CD14-positive monocyte (primary cell): ENCODE measurements around the gene RPS6KB2. TPM values are rescaled to one million over a fixed set of nuclear protein-coding genes. Genes with fewer than 3 reads are reported as not detected.
"Not testable (repeated sequence)": the region's sequence is repeated elsewhere in the genome, so short reads cannot be mapped to it uniquely, and the experiment has no call there.

Experiments used
- DNase-seq, 3 donors: peaks; one replicate each; pipeline ENCODE4 v3.0.0-alpha.2; 2011 to 2022
- H2AFZ ChIP-seq: 2 replicates; pipeline ENCODE4 v1.6.0; 2012; ENCODE audit warnings: mild to moderate bottlenecking, low read depth, low read length, inconsistent platforms; ENCODE audit not compliant: insufficient read depth, poor library complexity, severe bottlenecking
- H3K27ac ChIP-seq, 2 donors: 1 replicate in 1 of 2; 2 replicates in 1 of 2; pipeline ENCODE4 v1.5.1; 2012 to 2013; ENCODE audit warnings: low read length in 2 of 2, control low read depth in 1 of 2, inconsistent platforms in 1 of 2, low read depth in 1 of 2, mild to moderate bottlenecking in 1 of 2
- H3K27me3 ChIP-seq, 2 donors: one replicate each; pipeline versions ENCODE4 v1.6.0 to v1.6.1; 2011 to 2013; ENCODE audit warnings: low read length in 2 of 2; ENCODE audit not compliant: control insufficient read depth in 2 of 2, insufficient read depth in 2 of 2
- H3K36me3 ChIP-seq, 2 donors: replicated peaks in 1 of 2; 1 replicate in 1 of 2; 2 replicates in 1 of 2; pipeline versions ENCODE4 v1.5.1 to v1.6.1; 2012 to 2013; ENCODE audit warnings: low read length in 2 of 2, control low read depth in 1 of 2, inconsistent platforms in 1 of 2, mild to moderate bottlenecking in 1 of 2; ENCODE audit not compliant: insufficient read depth in 2 of 2, control insufficient read depth in 1 of 2
- H3K4me1 ChIP-seq, 2 donors: 1 replicate in 1 of 2; 2 replicates in 1 of 2; pipeline versions ENCODE4 v1.5.1 to v1.6.1; 2012 to 2013; ENCODE audit warnings: low read length in 2 of 2, control low read depth in 1 of 2, inconsistent platforms in 1 of 2, mild to moderate bottlenecking in 1 of 2, moderate library complexity in 1 of 2; ENCODE audit not compliant: insufficient read depth in 2 of 2, control insufficient read depth in 1 of 2
- H3K4me2 ChIP-seq: replicated peaks from 2 replicates; pipeline ENCODE3; 2012; ENCODE audit warnings: low read length, moderate library complexity, mild to moderate bottlenecking; ENCODE audit not compliant: poor library complexity, severe bottlenecking; ENCODE audit errors: extremely low read depth
- H3K4me3 ChIP-seq, 3 experiments: fragments of 200-600 bp in 1 of 3; sonication (generic) in 1 of 3; replicated peaks in 1 of 3; 1 replicate in 2 of 3; 2 replicates in 1 of 3; pipeline ENCODE4 v1.5.1; 2011 to 2013; ENCODE audit warnings: low read length in 3 of 3, mild to moderate bottlenecking in 3 of 3, control low read depth in 2 of 3, low read depth in 2 of 3, inconsistent platforms in 1 of 3, moderate library complexity in 1 of 3
- H3K79me2 ChIP-seq: 2 replicates; pipeline ENCODE4 v1.6.0; 2012; ENCODE audit warnings: mild to moderate bottlenecking, control low read depth, inconsistent platforms, low read length, moderate library complexity; ENCODE audit not compliant: insufficient read depth
- H3K9ac ChIP-seq: 2 replicates; pipeline ENCODE4 v1.6.0; 2017; ENCODE audit warnings: low read length, mild to moderate bottlenecking; ENCODE audit not compliant: insufficient read depth, poor library complexity, severe bottlenecking
- H3K9me3 ChIP-seq, 2 donors: replicated peaks in 1 of 2; 1 replicate in 1 of 2; 2 replicates in 1 of 2; pipeline versions ENCODE4 v1.5.1 to v1.6.1; 2012 to 2013; ENCODE audit warnings: low read length in 2 of 2, control low read depth in 1 of 2; ENCODE audit not compliant: control insufficient read depth in 1 of 2, insufficient read depth in 1 of 2
- H4K20me1 ChIP-seq: 2 replicates; pipeline ENCODE4 v1.6.0; 2012; ENCODE audit warnings: mild to moderate bottlenecking, low read length, control low read depth, moderate library complexity; ENCODE audit not compliant: insufficient read depth
- H3K27ac Mint-ChIP-seq, 7 donors: one replicate each; pipeline ENCODE4 v1.8.0; 2020; ENCODE audit warnings: mild to moderate bottlenecking in 7 of 7, mixed read lengths in 7 of 7, moderate library complexity in 6 of 7, inconsistent platforms in 2 of 7
- H3K27me3 Mint-ChIP-seq, 3 donors: one replicate each; pipeline ENCODE4 v1.8.0; 2021 to 2022; ENCODE audit warnings: low read depth in 3 of 3, mild to moderate bottlenecking in 3 of 3, mixed read lengths in 3 of 3, moderate library complexity in 3 of 3, inconsistent platforms in 1 of 3
- H3K36me3 Mint-ChIP-seq, 2 donors: one replicate each; pipeline ENCODE4 v1.8.0; 2020; ENCODE audit warnings: mixed read lengths in 2 of 2, inconsistent platforms in 1 of 2, mild to moderate bottlenecking in 1 of 2
- H3K4me1 Mint-ChIP-seq: one replicate; pipeline ENCODE4 v1.8.0; 2020; ENCODE audit warnings: mild to moderate bottlenecking, mixed read lengths
- H3K4me3 Mint-ChIP-seq, 2 donors: one replicate each; pipeline ENCODE4 v1.8.0; 2020; ENCODE audit warnings: mild to moderate bottlenecking in 2 of 2, mixed read lengths in 2 of 2, moderate library complexity in 1 of 2
- H3K9me3 Mint-ChIP-seq, 7 donors: one replicate each; pipeline ENCODE4 v1.8.0; 2020 to 2022; ENCODE audit warnings: mixed read lengths in 7 of 7, mild to moderate bottlenecking in 6 of 7, moderate library complexity in 6 of 7, inconsistent platforms in 2 of 7
- CTCF ChIP-seq: fragments of 200-600 bp; IDR thresholded peaks from one replicate; pipeline ENCODE4 v1.8.0; 2022; ENCODE audit warnings: antibody characterized with exemption, mild to moderate bottlenecking
- WGBS: methylation state at CpG from one replicate; pipeline ENCODE4 v1.1.5; 2013; ENCODE audit warnings: missing lambda C conversion rate; ENCODE audit not compliant: insufficient coverage; 5-methylcytosine and 5-hydroxymethylcytosine counted together
- intact Hi-C, 2 donors: fragments of 100-400 bp; cut with micrococcal nuclease; formaldehyde crosslinking; loops; one replicate each; pipeline versions ENCODE4 v1.15.0 to v1.15.1; 2023
- polyA plus RNA-seq, 3 donors: library from polyadenylated mRNA; depleted of rRNA in 1 of 3; unstranded in 2 of 3; stranded (reverse) in 1 of 3; fragments of 300-500 nt in 2 of 3; fragments of >200 nt in 1 of 3; fragmentation: Illumina TruSeq in 2 of 3; gene quantifications; 1 replicate in 2 of 3; 2 replicates in 1 of 3; pipeline ENCODE4 v1.2.3, GENCODE V29; 2012 to 2021

RPS6KB2 gene
- polyA plus RNA-seq, 3 donors: 51.6 to 101 (median 53.8) TPM

- intact Hi-C loops: no loop called here
- no peak overlapping the region for H3K4me3 ChIP-seq
- H3K9me3 Mint-ChIP-seq: peaks cover 0 to 2% (median 0%) of the 10 kb centered on the region in 7 donors
- no peaks in the 10 kb centered on the region for H3K36me3 ChIP-seq
- no peak overlapping the region for H2AFZ ChIP-seq
- H3K27ac ChIP-seq: no peak overlapping the region
- TF ChIP-seq CTCF: no peak
- H3K27me3 Mint-ChIP-seq: peaks cover 8 to 15% (median 14%) of the 10 kb centered on the region in 3 donors
- peaks cover 6% of the 10 kb centered on the region for H3K79me2 ChIP-seq
- H3K27ac Mint-ChIP-seq: peak overlapping the region in 2 of 7 donors; percentile 33 to 40
- no peaks in the 10 kb centered on the region for H4K20me1 ChIP-seq
- H3K27me3 ChIP-seq: peaks cover 0 to 12% of the 10 kb centered on the region in 2 donors
- no peaks in the 10 kb centered on the region for H3K9me3 ChIP-seq
- peaks cover 26 to 39% of the 10 kb centered on the region in 2 donors for H3K4me1 ChIP-seq
- DNase-seq: no peak
- peaks cover 25% of the 10 kb centered on the region for H3K4me1 Mint-ChIP-seq
- no peak overlapping the region for H3K4me3 Mint-ChIP-seq
- no peak overlapping the region for H3K9ac ChIP-seq
- H3K36me3 Mint-ChIP-seq: no peaks in the 10 kb centered on the region
- H3K4me2 ChIP-seq: no peak overlapping the region
- WGBS: 90% methylated on average over 34 of the region's 34 CpGs
Measured at GRCh38 chr11:67423891-67424613, 4.2 kb upstream of the RPS6KB2 start.

- Mint-ChIP-seq H3K4me1 (peaks cover 16% of the 10 kb centered on the region), H3K36me3 (peaks cover 14 to 29% of the 10 kb centered on the region in 2 donors), H3K27ac (peak overlapping the region; percentile 69 to 97 (median 93)), H3K4me3 (peak overlapping the region; percentile 99 to 100)
- H3K27me3 Mint-ChIP-seq, H3K9me3 Mint-ChIP-seq, H3K9me3 ChIP-seq, DNase-seq, H3K27me3 ChIP-seq, H4K20me1 ChIP-seq: not testable (repeated sequence)
- WGBS: 91% methylated on average over 13 of the region's 19 CpGs
- Histone ChIP-seq H3K4me3 (peak overlapping the region; percentile 79 to 93 (median 91)), H3K4me1 (peaks cover 16 to 20% of the 10 kb centered on the region in 2 donors), H3K4me2 (peak overlapping the region; percentile 91), H3K27ac (peak overlapping the region; percentile 19 to 88), H3K36me3 (peaks cover 14 to 19% of the 10 kb centered on the region in 2 donors), H3K79me2 (peaks cover 16% of the 10 kb centered on the region), H2AFZ (peak overlapping the region; percentile 86), H3K9ac (peak overlapping the region; percentile 93)
- intact Hi-C loops: loop anchor here (5.0 kb wide), 3 partner anchors 35 to 80 kb away; partner anchors contain the start of genes CDK2AP2 (in 1 of the 2), PITPNM1 (in 1 of the 2), RAD9A (in 1 of the 2) and TMEM134 (in 1 of the 2)
Measured at GRCh38 chr11:67427364-67427859, 882 bp upstream of the RPS6KB2 start.
